ENCODE data around the gene SLC25A13. TPM values are rescaled to one million over a fixed set of nuclear protein-coding genes. Genes with fewer than 3 reads are reported as not detected.

The SLC25A13 gene
- total and polyA plus RNA-seq, 2 of the 13 experiments (the other 11 are each of a cell fraction or from before 2014, with no cell fraction given): 36.2 to 84.9 TPM

DNA sequence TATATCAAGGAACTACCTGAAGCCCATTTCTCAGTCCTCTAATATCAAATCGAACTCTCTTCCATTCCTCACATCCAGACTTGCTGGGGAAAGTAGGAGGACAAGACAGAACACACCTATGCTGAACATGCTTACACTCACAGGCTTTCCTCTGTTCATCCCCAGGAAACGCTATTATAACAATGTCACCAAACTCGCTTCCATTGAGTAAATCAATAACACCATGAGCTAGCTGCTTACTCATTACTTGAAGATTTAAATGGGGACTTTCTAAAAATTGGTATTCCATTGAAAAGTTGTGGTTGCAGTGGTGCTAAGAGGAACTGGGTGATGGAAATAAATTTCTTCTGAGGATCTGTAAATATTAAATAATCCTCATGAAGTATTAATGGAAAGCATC lies 88.8 kb downstream of the SLC25A13 start:
- in situ Hi-C loops (cut with HindIII; ENCODE audit: extremely low pct_ligation_motif_present, low pct_unique_long_range_greater_than_20kb) (no loop called here), intact Hi-C loops (cut with micrococcal nuclease; ENCODE audit: unreplicated experiment) (loop anchor here (10.0 kb wide), 1 partner anchor 182 kb away; no protein-coding TSS in a partner anchor)
- TF ChIP-seq ZNF776 (CRISPR knock-in tag; IDR thresholded peaks at IDR 0.05) (no peak), ZNF282 (IDR thresholded peaks at IDR 0.05; ENCODE audit: partially characterized antibody) (no peak), PAX8 (CRISPR knock-in tag; IDR thresholded peaks at IDR 0.05; ENCODE audit: borderline replicate concordance) (no peak), PAF1 (CRISPR knock-in tag; IDR thresholded peaks at IDR 0.05) (no peak), ADNP (CRISPR knock-in tag; IDR thresholded peaks at IDR 0.05) (no peak), AGO1 (IDR thresholded peaks at IDR 0.05; ENCODE audit: low read depth, low read length, poor library complexity, severe bottlenecking) (no peak), PCBP2 (optimal IDR thresholded peaks at IDR 0.05; ENCODE audit: low read depth, low read length, poor library complexity, severe bottlenecking) (no peak), NBN (conservative IDR thresholded peaks at IDR 0.05) (no peak), SOX13 (IDR thresholded peaks at IDR 0.05) (no peak), SOX13 (CRISPR knock-in tag; conservative IDR thresholded peaks at IDR 0.05 in 1 of 2, IDR thresholded peaks at IDR 0.05 in 1 of 2) (no peak)
- TF ChIP-seq, protein P1, sequence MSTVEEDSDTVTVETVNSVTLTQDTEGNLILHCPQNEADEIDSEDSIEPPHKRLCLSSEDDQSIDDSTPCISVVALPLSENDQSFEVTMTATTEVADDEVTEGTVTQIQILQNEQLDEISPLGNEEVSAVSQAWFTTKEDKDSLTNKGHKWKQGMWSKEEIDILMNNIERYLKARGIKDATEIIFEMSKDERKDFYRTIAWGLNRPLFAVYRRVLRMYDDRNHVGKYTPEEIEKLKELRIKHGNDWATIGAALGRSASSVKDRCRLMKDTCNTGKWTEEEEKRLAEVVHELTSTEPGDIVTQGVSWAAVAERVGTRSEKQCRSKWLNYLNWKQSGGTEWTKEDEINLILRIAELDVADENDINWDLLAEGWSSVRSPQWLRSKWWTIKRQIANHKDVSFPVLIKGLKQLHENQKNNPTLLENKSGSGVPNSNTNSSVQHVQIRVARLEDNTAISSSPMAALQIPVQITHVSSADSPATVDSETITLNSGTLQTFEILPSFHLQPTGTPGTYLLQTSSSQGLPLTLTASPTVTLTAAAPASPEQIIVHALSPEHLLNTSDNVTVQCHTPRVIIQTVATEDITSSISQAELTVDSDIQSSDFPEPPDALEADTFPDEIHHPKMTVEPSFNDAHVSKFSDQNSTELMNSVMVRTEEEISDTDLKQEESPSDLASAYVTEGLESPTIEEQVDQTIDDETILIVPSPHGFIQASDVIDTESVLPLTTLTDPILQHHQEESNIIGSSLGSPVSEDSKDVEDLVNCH (CRISPR knock-in tag; IDR thresholded peaks at IDR 0.05): no peak
- TF ChIP-seq, protein P2, sequence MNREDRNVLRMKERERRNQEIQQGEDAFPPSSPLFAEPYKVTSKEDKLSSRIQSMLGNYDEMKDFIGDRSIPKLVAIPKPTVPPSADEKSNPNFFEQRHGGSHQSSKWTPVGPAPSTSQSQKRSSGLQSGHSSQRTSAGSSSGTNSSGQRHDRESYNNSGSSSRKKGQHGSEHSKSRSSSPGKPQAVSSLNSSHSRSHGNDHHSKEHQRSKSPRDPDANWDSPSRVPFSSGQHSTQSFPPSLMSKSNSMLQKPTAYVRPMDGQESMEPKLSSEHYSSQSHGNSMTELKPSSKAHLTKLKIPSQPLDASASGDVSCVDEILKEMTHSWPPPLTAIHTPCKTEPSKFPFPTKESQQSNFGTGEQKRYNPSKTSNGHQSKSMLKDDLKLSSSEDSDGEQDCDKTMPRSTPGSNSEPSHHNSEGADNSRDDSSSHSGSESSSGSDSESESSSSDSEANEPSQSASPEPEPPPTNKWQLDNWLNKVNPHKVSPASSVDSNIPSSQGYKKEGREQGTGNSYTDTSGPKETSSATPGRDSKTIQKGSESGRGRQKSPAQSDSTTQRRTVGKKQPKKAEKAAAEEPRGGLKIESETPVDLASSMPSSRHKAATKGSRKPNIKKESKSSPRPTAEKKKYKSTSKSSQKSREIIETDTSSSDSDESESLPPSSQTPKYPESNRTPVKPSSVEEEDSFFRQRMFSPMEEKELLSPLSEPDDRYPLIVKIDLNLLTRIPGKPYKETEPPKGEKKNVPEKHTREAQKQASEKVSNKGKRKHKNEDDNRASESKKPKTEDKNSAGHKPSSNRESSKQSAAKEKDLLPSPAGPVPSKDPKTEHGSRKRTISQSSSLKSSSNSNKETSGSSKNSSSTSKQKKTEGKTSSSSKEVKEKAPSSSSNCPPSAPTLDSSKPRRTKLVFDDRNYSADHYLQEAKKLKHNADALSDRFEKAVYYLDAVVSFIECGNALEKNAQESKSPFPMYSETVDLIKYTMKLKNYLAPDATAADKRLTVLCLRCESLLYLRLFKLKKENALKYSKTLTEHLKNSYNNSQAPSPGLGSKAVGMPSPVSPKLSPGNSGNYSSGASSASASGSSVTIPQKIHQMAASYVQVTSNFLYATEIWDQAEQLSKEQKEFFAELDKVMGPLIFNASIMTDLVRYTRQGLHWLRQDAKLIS (CRISPR knock-in tag; IDR thresholded peaks at IDR 0.05): no peak
- H4K20me1 ChIP-seq (ENCODE audit: insufficient read depth, low read length): no peaks in the 10 kb centered on the region
- peaks cover 10 to 46% of the 10 kb centered on the region in 2 experiments; a peak in 4 of 5 replicates for H3K36me3 ChIP-seq (replicated peaks in 1 of 2; ENCODE audit: control insufficient read depth in 1 of 2, insufficient read depth in 2 of 2, low read length in 2 of 2)
- ChIA-PET CTCF (ENCODE audit: low intra/inter-chr PET ratio, low total read pairs) (no interaction called here), POLR2A (no interaction called here)
- H3K27me3 ChIP-seq (ENCODE audit: control insufficient read depth in 1 of 2, insufficient read depth in 2 of 2, low read length in 2 of 2): no peaks in the 10 kb centered on the region
- DNase-seq (ENCODE audit: low spot score) (no peak), FAIRE-seq (no peak), ATAC-seq (no peak)
- H3K4me3 ChIP-seq (replicated peaks in 1 of 3; ENCODE audit: insufficient read depth in 1 of 3, low read depth in 2 of 3, low read length in 3 of 3): no peak overlapping the region
- H3K4me2 ChIP-seq (ENCODE audit: low read depth, low read length): no peak overlapping the region
- H3K27ac ChIP-seq (ENCODE audit: extremely low read length, insufficient read depth, low read length): no peak overlapping the region
- no peak overlapping the region for H3K9ac ChIP-seq (ENCODE audit: insufficient read depth, low read depth, low read length)
- BruUV-seq (replicated peaks): no TSS peak
- no peak overlapping the region for H2AFZ ChIP-seq (ENCODE audit: low read length)
- H3K4me1 ChIP-seq (ENCODE audit: insufficient read depth, low read length): peaks cover 8% of the 10 kb centered on the region; the same call in 1 of the 2 replicates
- peaks cover 15% of the 10 kb centered on the region for H3K79me2 ChIP-seq (ENCODE audit: insufficient read depth, low read length)
- H3K9me3 ChIP-seq (ENCODE audit: low read length): no peaks in the 10 kb centered on the region
- WGBS (ENCODE audit: low lambda C conversion rate): 96% methylated on average over 3 of the region's 3 CpGs
